ENCODE results near the gene CENPU.
"Not testable (repeated sequence)": the region's sequence is repeated elsewhere in the genome, so short reads cannot be mapped to it uniquely, and the experiment has no call there.

Gene CENPU

GRCh38 chr4:184668096-184668495 is 65.8 kb downstream of the CENPU start:
- H3K4me3 ChIP-seq (ENCODE audit: low read length in 2 of 2) = no peak overlapping the region
- no peak overlapping the region for H3K27ac ChIP-seq (ENCODE audit: low read length)
- no peak overlapping the region for H3K9ac ChIP-seq (ENCODE audit: low read length in 2 of 2)
- H3K9me3 ChIP-seq (ENCODE audit: control insufficient read depth in 2 of 2, low read length in 2 of 2) = no peaks in the 10 kb centered on the region
- H3K27me3 ChIP-seq (ENCODE audit: control insufficient read depth in 1 of 2, insufficient read depth in 2 of 2, low read length in 2 of 2) = no peaks in the 10 kb centered on the region
- H3K4me1 ChIP-seq (ENCODE audit: control insufficient read depth, insufficient read depth, low read length) = no peaks in the 10 kb centered on the region
- peaks cover 25 to 39% of the 10 kb centered on the region in 2 donors for H3K36me3 ChIP-seq (ENCODE audit: control insufficient read depth in 2 of 2, insufficient read depth in 2 of 2, low read length in 2 of 2)

- H3K36me3 ChIP-seq (ENCODE audit: control insufficient read depth in 2 of 2, insufficient read depth in 2 of 2, low read length in 2 of 2) = peaks cover 21 to 31% of the 10 kb centered on the region in 2 donors
Observed at GRCh38 chr4:184666670-184667069, 67.2 kb downstream of the CENPU start.

GRCh38 chr4:184664445-184665210 is 69.3 kb downstream of the CENPU start:
- peaks cover 18 to 35% of the 10 kb centered on the region in 2 donors for H3K36me3 ChIP-seq (ENCODE audit: control insufficient read depth in 2 of 2, insufficient read depth in 2 of 2, low read length in 2 of 2)
- H3K27me3 ChIP-seq (ENCODE audit: control insufficient read depth in 1 of 2, insufficient read depth in 2 of 2, low read length in 2 of 2) = no peaks in the 10 kb centered on the region
- no peak overlapping the region for H3K4me3 ChIP-seq (ENCODE audit: low read length in 2 of 2)
- H3K27ac ChIP-seq (ENCODE audit: low read length) = no peak overlapping the region
- H3K9me3 ChIP-seq (ENCODE audit: control insufficient read depth in 2 of 2, low read length in 2 of 2) = no peaks in the 10 kb centered on the region
- no peak overlapping the region for H3K9ac ChIP-seq (ENCODE audit: low read length in 2 of 2)
- H3K4me1 ChIP-seq (ENCODE audit: control insufficient read depth, insufficient read depth, low read length) = no peaks in the 10 kb centered on the region

More at GRCh38 chr4:184666670-184667069, 67.2 kb downstream of the CENPU start:
- Histone ChIP-seq H3K27me3 (ENCODE audit: control insufficient read depth in 1 of 2, insufficient read depth in 2 of 2, low read length in 2 of 2) (no peaks in the 10 kb centered on the region), H3K4me3 (ENCODE audit: low read length in 2 of 2) (no peak overlapping the region), H3K27ac (ENCODE audit: low read length) (no peak overlapping the region), H3K4me1 (ENCODE audit: control insufficient read depth, insufficient read depth, low read length) (no peaks in the 10 kb centered on the region), H3K9ac (ENCODE audit: low read length in 2 of 2) (no peak overlapping the region), H3K9me3 (ENCODE audit: control insufficient read depth in 2 of 2, low read length in 2 of 2) (no peaks in the 10 kb centered on the region)

GRCh38 chr4:184662236-184662635 is 71.7 kb downstream of the CENPU start:
- Histone ChIP-seq H3K36me3 (ENCODE audit: control insufficient read depth in 2 of 2, insufficient read depth in 2 of 2, low read length in 2 of 2) (peaks cover 10 to 22% of the 10 kb centered on the region in 2 donors), H3K9me3 (ENCODE audit: control insufficient read depth in 2 of 2, low read length in 2 of 2) (no peaks in the 10 kb centered on the region), H3K9ac (ENCODE audit: low read length in 2 of 2) (no peak overlapping the region), H3K4me1 (ENCODE audit: control insufficient read depth, insufficient read depth, low read length) (no peaks in the 10 kb centered on the region), H3K4me3 (ENCODE audit: low read length in 2 of 2) (no peak overlapping the region), H3K27me3 (ENCODE audit: control insufficient read depth in 1 of 2, insufficient read depth in 2 of 2, low read length in 2 of 2) (no peaks in the 10 kb centered on the region), H3K27ac (ENCODE audit: low read length) (no peak overlapping the region)

- Histone ChIP-seq H3K27ac (ENCODE audit: low read length) (no peak overlapping the region), H3K36me3 (ENCODE audit: control insufficient read depth in 2 of 2, insufficient read depth in 2 of 2, low read length in 2 of 2) (peaks cover 5 to 13% of the 10 kb centered on the region in 2 donors), H3K27me3 (ENCODE audit: control insufficient read depth in 1 of 2, insufficient read depth in 2 of 2, low read length in 2 of 2) (no peaks in the 10 kb centered on the region), H3K9me3 (ENCODE audit: control insufficient read depth in 2 of 2, low read length in 2 of 2) (no peaks in the 10 kb centered on the region), H3K4me1 (ENCODE audit: control insufficient read depth, insufficient read depth, low read length) (no peaks in the 10 kb centered on the region), H3K4me3 (ENCODE audit: low read length in 2 of 2) (no peak overlapping the region), H3K9ac (ENCODE audit: low read length in 2 of 2) (no peak overlapping the region)
Observed at GRCh38 chr4:184660978-184661377, 72.9 kb downstream of the CENPU start.

GRCh38 chr4:184657820-184658219 is 76.1 kb downstream of the CENPU start:
- not testable (repeated sequence) for H3K9ac ChIP-seq (ENCODE audit: low read length in 2 of 2); H3K27ac ChIP-seq (ENCODE audit: low read length); H3K36me3 ChIP-seq (ENCODE audit: control insufficient read depth in 2 of 2, insufficient read depth in 2 of 2, low read length in 2 of 2); H3K27me3 ChIP-seq (ENCODE audit: control insufficient read depth in 1 of 2, insufficient read depth in 2 of 2, low read length in 2 of 2); H3K4me3 ChIP-seq (ENCODE audit: low read length in 2 of 2); H3K9me3 ChIP-seq (ENCODE audit: control insufficient read depth in 2 of 2, low read length in 2 of 2); H3K4me1 ChIP-seq (ENCODE audit: control insufficient read depth, insufficient read depth, low read length)

- Histone ChIP-seq H3K9me3 (ENCODE audit: control insufficient read depth in 2 of 2, low read length in 2 of 2) (no peaks in the 10 kb centered on the region), H3K9ac (ENCODE audit: low read length in 2 of 2) (no peak overlapping the region), H3K27ac (ENCODE audit: low read length) (no peak overlapping the region), H3K27me3 (ENCODE audit: control insufficient read depth in 1 of 2, insufficient read depth in 2 of 2, low read length in 2 of 2) (no peaks in the 10 kb centered on the region), H3K36me3 (ENCODE audit: control insufficient read depth in 2 of 2, insufficient read depth in 2 of 2, low read length in 2 of 2) (peaks cover 3 to 7% of the 10 kb centered on the region in 2 donors), H3K4me3 (ENCODE audit: low read length in 2 of 2) (no peak overlapping the region), H3K4me1 (ENCODE audit: control insufficient read depth, insufficient read depth, low read length) (no peaks in the 10 kb centered on the region)
Observed at GRCh38 chr4:184657144-184657543, 76.8 kb downstream of the CENPU start.

GRCh38 chr4:184655889-184656869 is 77.7 kb downstream of the CENPU start:
- Histone ChIP-seq H3K4me3 (ENCODE audit: low read length in 2 of 2) (no peak overlapping the region), H3K9me3 (ENCODE audit: control insufficient read depth in 2 of 2, low read length in 2 of 2) (no peaks in the 10 kb centered on the region), H3K9ac (ENCODE audit: low read length in 2 of 2) (no peak overlapping the region), H3K27me3 (ENCODE audit: control insufficient read depth in 1 of 2, insufficient read depth in 2 of 2, low read length in 2 of 2) (no peaks in the 10 kb centered on the region), H3K4me1 (ENCODE audit: control insufficient read depth, insufficient read depth, low read length) (no peaks in the 10 kb centered on the region), H3K27ac (ENCODE audit: low read length) (no peak overlapping the region), H3K36me3 (ENCODE audit: control insufficient read depth in 2 of 2, insufficient read depth in 2 of 2, low read length in 2 of 2) (peaks cover 3 to 7% of the 10 kb centered on the region in 2 donors)

- H3K27me3 ChIP-seq (ENCODE audit: control insufficient read depth in 1 of 2, insufficient read depth in 2 of 2, low read length in 2 of 2) = no peaks in the 10 kb centered on the region
- peaks cover 7% of the 10 kb centered on the region for H3K4me1 ChIP-seq (ENCODE audit: control insufficient read depth, insufficient read depth, low read length)
- H3K9ac ChIP-seq (ENCODE audit: low read length in 2 of 2) = no peak overlapping the region
- no peak overlapping the region for H3K27ac ChIP-seq (ENCODE audit: low read length)
- H3K36me3 ChIP-seq (ENCODE audit: control insufficient read depth in 2 of 2, insufficient read depth in 2 of 2, low read length in 2 of 2) = peaks cover 3 to 4% of the 10 kb centered on the region in 2 donors
- no peak overlapping the region for H3K4me3 ChIP-seq (ENCODE audit: low read length in 2 of 2)
- no peaks in the 10 kb centered on the region for H3K9me3 ChIP-seq (ENCODE audit: control insufficient read depth in 2 of 2, low read length in 2 of 2)
Observed at GRCh38 chr4:184653650-184654049, 80.2 kb downstream of the CENPU start.

GRCh38 chr4:184652681-184653080 is 81.2 kb downstream of the CENPU start:
- not testable (repeated sequence) for H3K36me3 ChIP-seq (ENCODE audit: control insufficient read depth in 2 of 2, insufficient read depth in 2 of 2, low read length in 2 of 2); H3K4me3 ChIP-seq (ENCODE audit: low read length in 2 of 2); H3K9me3 ChIP-seq (ENCODE audit: control insufficient read depth in 2 of 2, low read length in 2 of 2); H3K9ac ChIP-seq (ENCODE audit: low read length in 2 of 2); H3K27me3 ChIP-seq (ENCODE audit: control insufficient read depth in 1 of 2, insufficient read depth in 2 of 2, low read length in 2 of 2); H3K27ac ChIP-seq (ENCODE audit: low read length)
- H3K4me1 ChIP-seq (ENCODE audit: control insufficient read depth, insufficient read depth, low read length) = peaks cover 15% of the 10 kb centered on the region
